Renal cortical epithelial cell (primary cell): Measurements from ENCODE around the gene B3GNT3. TPM values are rescaled to one million over a fixed set of nuclear protein-coding genes. Genes with fewer than 3 reads are reported as not detected.
A peak's percentile ranks its signal among the peaks of the same experiment; 100 is the strongest.

Experiments used
- DNase-seq: peaks from one replicate; pipeline ENCODE4 v3.0.0-alpha.2; 2011; ENCODE audit warnings: low read depth
- total RNA-seq: library from RNA; depleted of rRNA; stranded (reverse); fragments of >200 nt; gene quantifications from 2 replicates; pipeline ENCODE4 v1.2.3, GENCODE V29; 2014

Gene B3GNT3
- total RNA-seq, 1 donor from 2014 or later, result 0.80 TPM

- no peak for DNase-seq
Observed at GRCh38 chr19:17834350-17835181, 39.6 kb downstream of the B3GNT3 start.

- no peak for DNase-seq
Observed at GRCh38 chr19:17835182-17836006, 40.5 kb downstream of the B3GNT3 start.

- DNase-seq, result no peak
Observed at GRCh38 chr19:17836530-17836929, 41.6 kb downstream of the B3GNT3 start.

GRCh38 chr19:17837972-17838371, 43.0 kb downstream of the B3GNT3 start:
- DNase-seq, result no peak

GRCh38 chr19:17840019-17840418, 45.1 kb downstream of the B3GNT3 start:
- no peak for DNase-seq

GRCh38 chr19:17841371-17841809, 46.5 kb downstream of the B3GNT3 start:
- DNase-seq, result no peak

GRCh38 chr19:17841810-17842662, 47.1 kb downstream of the B3GNT3 start:
- peak; percentile 73 for DNase-seq

GRCh38 chr19:17842663-17843291, 47.8 kb downstream of the B3GNT3 start:
- no peak for DNase-seq

GRCh38 chr19:17843292-17843827, 48.4 kb downstream of the B3GNT3 start:
- DNase-seq, result no peak

- DNase-seq, result no peak
Observed at GRCh38 chr19:17843908-17844490, 49.1 kb downstream of the B3GNT3 start.

GRCh38 chr19:17846146-17846545, 51.2 kb downstream of the B3GNT3 start:
- DNase-seq, result no peak

- DNase-seq, result peak; percentile 33
Observed at GRCh38 chr19:17847538-17848366, 52.8 kb downstream of the B3GNT3 start, which contains the start of gene JAK3. Gene JAK3, minus strand, starts transcription at chr19:17847982. Its CDS starts 3,565 bp downstream, at chr19:17844417.

GRCh38 chr19:17848595-17849292, 53.8 kb downstream of the B3GNT3 start:
- DNase-seq, result no peak

- no peak for DNase-seq
Observed at GRCh38 chr19:17854061-17854460, 59.1 kb downstream of the B3GNT3 start.

- DNase-seq, result peak; percentile 32
Observed at GRCh38 chr19:17855280-17856152, 60.6 kb downstream of the B3GNT3 start.

- peak; percentile 99 for DNase-seq
Observed at GRCh38 chr19:17859533-17860330, 64.8 kb downstream of the B3GNT3 start, which contains the start of gene RPL18A. Gene RPL18A, plus strand, starts transcription at chr19:17859910. Its CDS starts 47 bp downstream, at chr19:17859957.
